ENCODE data around the gene DBP. TPM values are rescaled to one million over a fixed set of nuclear protein-coding genes. Genes with fewer than 3 reads are reported as not detected.

The DBP gene
- total and polyA plus RNA-seq, 2 of the 13 experiments (the other 11 are each of a cell fraction or from before 2014, with no cell fraction given) = 1.7 to 5.8 TPM

- BruUV-seq (replicated peaks) = no TSS peak
- intact Hi-C loops (cut with micrococcal nuclease; ENCODE audit: unreplicated experiment) = no loop called here
- ChIA-PET CTCF (ENCODE audit: low intra/inter-chr PET ratio, low total read pairs) (no interaction called here), POLR2A (no interaction called here)
- ATAC-seq (no peak), DNase-seq (ENCODE audit: low spot score) (no peak), FAIRE-seq (no peak)
- no peak overlapping the region for H2AFZ ChIP-seq (ENCODE audit: low read length)
- no peaks in the 10 kb centered on the region for H3K9me3 ChIP-seq (ENCODE audit: low read length)
- no peak overlapping the region for H3K27ac ChIP-seq (ENCODE audit: extremely low read length, insufficient read depth, low read length)
- no peaks in the 10 kb centered on the region for H3K36me3 ChIP-seq (replicated peaks in 1 of 2; ENCODE audit: control insufficient read depth in 1 of 2, insufficient read depth in 2 of 2, low read length in 2 of 2)
- no peaks in the 10 kb centered on the region for H3K79me2 ChIP-seq (ENCODE audit: insufficient read depth, low read length)
- no peak overlapping the region for H3K9ac ChIP-seq (ENCODE audit: insufficient read depth, low read depth, low read length)
- no peak overlapping the region for H3K4me3 ChIP-seq (replicated peaks in 1 of 3; ENCODE audit: insufficient read depth in 1 of 3, low read depth in 2 of 3, low read length in 3 of 3)
- in situ Hi-C loops (cut with HindIII; ENCODE audit: extremely low pct_ligation_motif_present, low pct_unique_long_range_greater_than_20kb) = no loop called here
- no peak overlapping the region for H3K4me2 ChIP-seq (ENCODE audit: low read depth, low read length)
- peaks cover 63% of the 10 kb centered on the region for H3K4me1 ChIP-seq (ENCODE audit: insufficient read depth, low read length)
- H3K27me3 ChIP-seq (ENCODE audit: control insufficient read depth in 1 of 2, insufficient read depth in 2 of 2, low read length in 2 of 2) = 0 out of 5 replicates have a peak, but pooled peaks cover 0 to 3% of the 10 kb centered on the region in 2 experiments
- 84% methylated on average over 11 of the region's 11 CpGs for WGBS (ENCODE audit: low lambda C conversion rate)
- no peaks in the 10 kb centered on the region for H4K20me1 ChIP-seq (ENCODE audit: insufficient read depth, low read length)
- TF ChIP-seq HHEX (CRISPR knock-in tag; IDR thresholded peaks at IDR 0.05) (no peak), HNRNPK (IDR thresholded peaks at IDR 0.05; ENCODE audit: low read depth, low read length, poor library complexity, severe bottlenecking) (no peak), ZBTB20 (CRISPR knock-in tag; IDR thresholded peaks at IDR 0.05; ENCODE audit: borderline replicate concordance, low read depth) (no peak), MTF2 (CRISPR knock-in tag; IDR thresholded peaks at IDR 0.05; ENCODE audit: borderline replicate concordance) (no peak), ZSCAN12 (CRISPR knock-in tag; IDR thresholded peaks at IDR 0.05) (no peak), TBX3 (IDR thresholded peaks at IDR 0.05; ENCODE audit: borderline replicate concordance) (no peak), NFE2L1 (CRISPR knock-in tag; IDR thresholded peaks at IDR 0.05; ENCODE audit: borderline replicate concordance) (no peak), ETS1 (CRISPR knock-in tag; IDR thresholded peaks at IDR 0.05) (no peak), FOSL2 (CRISPR knock-in tag; IDR thresholded peaks at IDR 0.05) (no peak), ZNF30 (CRISPR knock-in tag; IDR thresholded peaks at IDR 0.05) (no peak), ZNF597 (CRISPR knock-in tag; IDR thresholded peaks at IDR 0.05) (no peak), ZNF644 (CRISPR knock-in tag; IDR thresholded peaks at IDR 0.05; ENCODE audit: low read depth) (no peak), ZNF331 (CRISPR knock-in tag; IDR thresholded peaks at IDR 0.05) (no peak), HOXA5 (CRISPR knock-in tag; IDR thresholded peaks at IDR 0.05) (no peak)
- TF ChIP-seq, protein P1, sequence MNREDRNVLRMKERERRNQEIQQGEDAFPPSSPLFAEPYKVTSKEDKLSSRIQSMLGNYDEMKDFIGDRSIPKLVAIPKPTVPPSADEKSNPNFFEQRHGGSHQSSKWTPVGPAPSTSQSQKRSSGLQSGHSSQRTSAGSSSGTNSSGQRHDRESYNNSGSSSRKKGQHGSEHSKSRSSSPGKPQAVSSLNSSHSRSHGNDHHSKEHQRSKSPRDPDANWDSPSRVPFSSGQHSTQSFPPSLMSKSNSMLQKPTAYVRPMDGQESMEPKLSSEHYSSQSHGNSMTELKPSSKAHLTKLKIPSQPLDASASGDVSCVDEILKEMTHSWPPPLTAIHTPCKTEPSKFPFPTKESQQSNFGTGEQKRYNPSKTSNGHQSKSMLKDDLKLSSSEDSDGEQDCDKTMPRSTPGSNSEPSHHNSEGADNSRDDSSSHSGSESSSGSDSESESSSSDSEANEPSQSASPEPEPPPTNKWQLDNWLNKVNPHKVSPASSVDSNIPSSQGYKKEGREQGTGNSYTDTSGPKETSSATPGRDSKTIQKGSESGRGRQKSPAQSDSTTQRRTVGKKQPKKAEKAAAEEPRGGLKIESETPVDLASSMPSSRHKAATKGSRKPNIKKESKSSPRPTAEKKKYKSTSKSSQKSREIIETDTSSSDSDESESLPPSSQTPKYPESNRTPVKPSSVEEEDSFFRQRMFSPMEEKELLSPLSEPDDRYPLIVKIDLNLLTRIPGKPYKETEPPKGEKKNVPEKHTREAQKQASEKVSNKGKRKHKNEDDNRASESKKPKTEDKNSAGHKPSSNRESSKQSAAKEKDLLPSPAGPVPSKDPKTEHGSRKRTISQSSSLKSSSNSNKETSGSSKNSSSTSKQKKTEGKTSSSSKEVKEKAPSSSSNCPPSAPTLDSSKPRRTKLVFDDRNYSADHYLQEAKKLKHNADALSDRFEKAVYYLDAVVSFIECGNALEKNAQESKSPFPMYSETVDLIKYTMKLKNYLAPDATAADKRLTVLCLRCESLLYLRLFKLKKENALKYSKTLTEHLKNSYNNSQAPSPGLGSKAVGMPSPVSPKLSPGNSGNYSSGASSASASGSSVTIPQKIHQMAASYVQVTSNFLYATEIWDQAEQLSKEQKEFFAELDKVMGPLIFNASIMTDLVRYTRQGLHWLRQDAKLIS (CRISPR knock-in tag; IDR thresholded peaks at IDR 0.05) = no peak
- TF ChIP-seq, protein P2, sequence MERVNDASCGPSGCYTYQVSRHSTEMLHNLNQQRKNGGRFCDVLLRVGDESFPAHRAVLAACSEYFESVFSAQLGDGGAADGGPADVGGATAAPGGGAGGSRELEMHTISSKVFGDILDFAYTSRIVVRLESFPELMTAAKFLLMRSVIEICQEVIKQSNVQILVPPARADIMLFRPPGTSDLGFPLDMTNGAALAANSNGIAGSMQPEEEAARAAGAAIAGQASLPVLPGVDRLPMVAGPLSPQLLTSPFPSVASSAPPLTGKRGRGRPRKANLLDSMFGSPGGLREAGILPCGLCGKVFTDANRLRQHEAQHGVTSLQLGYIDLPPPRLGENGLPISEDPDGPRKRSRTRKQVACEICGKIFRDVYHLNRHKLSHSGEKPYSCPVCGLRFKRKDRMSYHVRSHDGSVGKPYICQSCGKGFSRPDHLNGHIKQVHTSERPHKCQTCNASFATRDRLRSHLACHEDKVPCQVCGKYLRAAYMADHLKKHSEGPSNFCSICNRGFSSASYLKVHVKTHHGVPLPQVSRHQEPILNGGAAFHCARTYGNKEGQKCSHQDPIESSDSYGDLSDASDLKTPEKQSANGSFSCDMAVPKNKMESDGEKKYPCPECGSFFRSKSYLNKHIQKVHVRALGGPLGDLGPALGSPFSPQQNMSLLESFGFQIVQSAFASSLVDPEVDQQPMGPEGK (CRISPR knock-in tag; IDR thresholded peaks at IDR 0.05) = no peak
- TF ChIP-seq, protein P3, sequence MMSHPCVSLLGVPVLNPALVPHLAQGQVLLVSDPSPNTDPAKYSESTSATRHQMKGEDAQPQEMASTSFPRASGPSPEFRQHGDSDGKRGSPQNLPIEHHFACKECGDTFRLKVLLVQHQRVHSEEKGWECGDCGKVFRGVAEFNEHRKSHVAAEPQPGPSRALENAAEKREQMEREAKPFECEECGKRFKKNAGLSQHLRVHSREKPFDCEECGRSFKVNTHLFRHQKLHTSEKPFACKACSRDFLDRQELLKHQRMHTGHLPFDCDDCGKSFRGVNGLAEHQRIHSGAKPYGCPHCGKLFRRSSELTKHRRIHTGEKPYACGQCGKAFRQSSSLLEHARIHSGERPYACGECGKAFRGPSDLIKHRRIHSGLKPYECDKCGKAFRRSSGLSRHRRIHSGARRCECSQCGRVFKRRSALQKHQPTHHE (CRISPR knock-in tag; IDR thresholded peaks at IDR 0.05; ENCODE audit: borderline replicate concordance) = no peak
Measured at GRCh38 chr19:48683349-48683748, 46.2 kb upstream of the DBP start.

Measured in HepG2 (cell line).